ENCODE results near the gene C5. TPM values are rescaled to one million over a fixed set of nuclear protein-coding genes. Genes with fewer than 3 reads are reported as not detected.
A peak's percentile ranks its signal among the peaks of the same experiment; 100 is the strongest.

The C5 gene
- total RNA-seq, 4 donors from 2014 or later, result 1.2 to 8.6 (median 2.1) TPM

DNA sequence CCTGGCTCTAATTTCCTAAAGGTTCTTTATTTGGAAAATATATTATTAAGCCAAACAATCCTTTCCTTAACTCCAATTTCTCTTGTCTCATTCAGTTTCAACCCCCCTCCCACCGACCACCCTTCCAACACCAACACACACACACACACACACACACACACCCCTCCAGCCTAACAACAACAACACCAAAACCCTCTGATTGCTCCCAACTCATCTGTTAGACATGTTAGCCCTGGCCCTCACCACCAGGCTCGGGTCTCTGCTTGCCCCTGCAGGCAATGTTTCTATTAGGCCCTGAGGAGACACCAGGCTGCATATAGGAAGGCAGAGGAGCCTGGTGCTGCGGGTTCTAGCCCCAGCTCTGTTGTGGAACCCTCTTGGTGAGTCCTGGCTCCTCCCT is 105.1 kb downstream of the C5 start:
- Histone ChIP-seq H3K4me1 (peaks cover 0 to 6% (median 0%) of the 10 kb centered on the region in 4 donors), H3K4me3 (no peak overlapping the region), H3K27ac (no peak overlapping the region), H3K9me3 (no peaks in the 10 kb centered on the region), H3K36me3 (no peaks in the 10 kb centered on the region), H3K27me3 (no peaks in the 10 kb centered on the region)
- DNase-seq, result no peak
- no peak for TF ChIP-seq POLR2A (IDR thresholded peaks at IDR 0.05)
- TF ChIP-seq, protein P1, sequence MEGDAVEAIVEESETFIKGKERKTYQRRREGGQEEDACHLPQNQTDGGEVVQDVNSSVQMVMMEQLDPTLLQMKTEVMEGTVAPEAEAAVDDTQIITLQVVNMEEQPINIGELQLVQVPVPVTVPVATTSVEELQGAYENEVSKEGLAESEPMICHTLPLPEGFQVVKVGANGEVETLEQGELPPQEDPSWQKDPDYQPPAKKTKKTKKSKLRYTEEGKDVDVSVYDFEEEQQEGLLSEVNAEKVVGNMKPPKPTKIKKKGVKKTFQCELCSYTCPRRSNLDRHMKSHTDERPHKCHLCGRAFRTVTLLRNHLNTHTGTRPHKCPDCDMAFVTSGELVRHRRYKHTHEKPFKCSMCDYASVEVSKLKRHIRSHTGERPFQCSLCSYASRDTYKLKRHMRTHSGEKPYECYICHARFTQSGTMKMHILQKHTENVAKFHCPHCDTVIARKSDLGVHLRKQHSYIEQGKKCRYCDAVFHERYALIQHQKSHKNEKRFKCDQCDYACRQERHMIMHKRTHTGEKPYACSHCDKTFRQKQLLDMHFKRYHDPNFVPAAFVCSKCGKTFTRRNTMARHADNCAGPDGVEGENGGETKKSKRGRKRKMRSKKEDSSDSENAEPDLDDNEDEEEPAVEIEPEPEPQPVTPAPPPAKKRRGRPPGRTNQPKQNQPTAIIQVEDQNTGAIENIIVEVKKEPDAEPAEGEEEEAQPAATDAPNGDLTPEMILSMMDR (IDR thresholded peaks at IDR 0.05), result no peak

DNA sequence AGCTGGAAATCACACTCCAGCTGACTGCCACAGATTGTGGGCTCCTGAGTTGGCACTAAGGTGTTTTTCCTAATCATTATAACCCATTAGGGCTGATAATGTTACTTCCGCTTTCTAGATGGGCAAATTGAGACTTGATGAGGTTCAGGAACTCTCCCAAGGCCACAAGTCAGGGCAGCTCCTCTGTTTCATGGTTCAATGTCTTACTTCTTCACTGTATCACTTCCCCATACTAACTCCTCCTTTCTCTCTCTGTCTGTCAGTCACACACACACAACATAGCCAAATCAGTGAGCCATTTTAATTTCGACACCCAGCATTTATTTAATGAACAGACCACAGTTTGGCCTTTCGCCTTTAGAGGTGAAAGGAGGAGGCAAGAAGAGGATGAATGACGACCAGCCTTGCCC is 105.6 kb downstream of the C5 start:
- peaks cover 0 to 6% (median 0%) of the 10 kb centered on the region in 4 donors for H3K4me1 ChIP-seq
- no peak overlapping the region for H3K27ac ChIP-seq
- H3K27me3 ChIP-seq, result no peaks in the 10 kb centered on the region
- DNase-seq, result no peak
- H3K4me3 ChIP-seq, result no peak overlapping the region
- no peak for TF ChIP-seq POLR2A (IDR thresholded peaks at IDR 0.05)
- TF ChIP-seq, protein P1 (IDR thresholded peaks at IDR 0.05), result no peak
- H3K9me3 ChIP-seq, result no peaks in the 10 kb centered on the region
- H3K36me3 ChIP-seq, result no peaks in the 10 kb centered on the region

DNA sequence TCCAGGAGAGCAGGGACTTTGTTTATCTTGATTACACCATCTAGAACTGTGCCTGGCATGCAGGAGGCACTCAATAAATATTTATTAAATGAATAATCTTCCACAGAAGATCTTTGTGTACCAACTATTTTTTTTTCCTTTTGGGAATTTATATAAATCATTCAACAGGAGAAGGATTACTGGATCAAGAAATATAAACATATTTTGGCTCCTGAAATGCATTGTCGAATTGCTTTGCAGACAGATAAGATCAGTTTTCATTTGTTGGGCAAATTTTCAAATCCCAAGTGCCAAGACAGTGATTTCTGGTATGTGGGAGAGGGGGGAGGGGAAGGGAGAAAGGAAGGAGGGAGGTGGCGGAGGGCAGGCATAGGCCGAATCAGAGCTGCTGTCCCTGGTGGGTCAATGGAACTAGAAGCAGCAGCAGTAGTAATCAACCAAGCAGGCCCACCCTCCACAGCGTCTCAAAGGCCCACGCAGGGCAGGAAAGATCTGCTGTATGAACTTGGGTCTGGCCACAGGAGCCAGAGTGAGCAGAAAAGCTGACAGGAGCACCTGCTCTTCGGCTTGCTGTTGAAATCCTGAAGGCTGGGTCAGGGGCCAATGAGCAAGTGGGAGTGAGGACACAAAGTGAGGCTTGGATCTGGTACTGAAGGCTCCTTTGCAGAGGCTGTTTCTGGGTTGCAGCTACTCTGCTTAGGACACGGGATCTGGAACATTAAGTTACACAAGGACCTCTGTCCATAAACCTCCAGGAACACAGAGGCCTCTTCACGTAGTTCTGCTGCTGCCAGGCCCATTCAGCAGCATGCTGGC is 107.7 kb downstream of the C5 start:
- no peak for DNase-seq

DNA sequence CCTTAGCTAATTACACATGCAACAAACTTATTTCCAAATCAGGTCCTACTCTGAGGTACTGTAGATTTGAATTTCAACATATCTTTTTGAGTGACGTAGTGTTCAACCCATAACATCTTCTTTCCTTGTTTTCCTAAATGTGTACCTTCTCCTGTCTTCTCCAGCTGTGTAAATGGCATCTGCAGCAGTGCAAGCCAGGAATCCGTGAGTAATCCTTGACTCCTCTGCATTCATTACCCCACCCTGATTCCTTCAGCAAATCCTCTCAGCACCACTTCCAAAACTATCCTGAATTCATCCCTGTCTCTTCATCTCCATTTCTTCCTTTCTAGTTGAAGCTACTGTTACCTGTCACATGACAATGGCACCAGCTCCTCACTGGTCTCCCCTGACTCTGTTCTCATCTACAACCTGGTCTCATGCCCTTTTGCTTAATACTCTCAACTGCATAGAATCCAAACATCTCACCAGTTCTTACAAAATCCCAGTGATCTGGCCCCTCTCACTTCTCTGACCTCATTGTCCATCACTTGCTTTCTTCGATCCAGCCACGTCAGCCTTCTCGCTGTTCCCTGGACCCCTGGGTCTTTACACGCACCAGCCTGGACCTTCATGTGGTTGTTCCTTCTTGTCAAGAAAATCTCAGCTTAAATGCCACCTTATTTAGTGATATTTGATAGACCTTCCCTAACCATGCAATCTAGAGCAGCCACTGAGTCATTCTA is 108.9 kb downstream of the C5 start:
- Histone ChIP-seq H3K4me3 (no peak overlapping the region), H3K9me3 (no peaks in the 10 kb centered on the region), H3K36me3 (no peaks in the 10 kb centered on the region), H3K27me3 (no peaks in the 10 kb centered on the region), H3K4me1 (peaks cover 0 to 13% (median 6%) of the 10 kb centered on the region in 4 donors), H3K27ac (no peak overlapping the region)
- DNase-seq, result no peak
- no peak for TF ChIP-seq POLR2A (IDR thresholded peaks at IDR 0.05)
- TF ChIP-seq, protein P1 (IDR thresholded peaks at IDR 0.05), result no peak

More for the DNA sequence above, 107.7 kb downstream of the C5 start:
- TF ChIP-seq, protein P1 (IDR thresholded peaks at IDR 0.05), result no peak
- TF ChIP-seq POLR2A (IDR thresholded peaks at IDR 0.05), result no peak
- Histone ChIP-seq H3K9me3 (no peaks in the 10 kb centered on the region), H3K27me3 (no peaks in the 10 kb centered on the region), H3K36me3 (no peaks in the 10 kb centered on the region), H3K4me1 (peaks cover 0 to 6% (median under 1%) of the 10 kb centered on the region in 4 donors), H3K4me3 (no peak overlapping the region), H3K27ac (peak overlapping the region in 3 of 4 donors; percentile 6 to 42 (median 35))

DNA sequence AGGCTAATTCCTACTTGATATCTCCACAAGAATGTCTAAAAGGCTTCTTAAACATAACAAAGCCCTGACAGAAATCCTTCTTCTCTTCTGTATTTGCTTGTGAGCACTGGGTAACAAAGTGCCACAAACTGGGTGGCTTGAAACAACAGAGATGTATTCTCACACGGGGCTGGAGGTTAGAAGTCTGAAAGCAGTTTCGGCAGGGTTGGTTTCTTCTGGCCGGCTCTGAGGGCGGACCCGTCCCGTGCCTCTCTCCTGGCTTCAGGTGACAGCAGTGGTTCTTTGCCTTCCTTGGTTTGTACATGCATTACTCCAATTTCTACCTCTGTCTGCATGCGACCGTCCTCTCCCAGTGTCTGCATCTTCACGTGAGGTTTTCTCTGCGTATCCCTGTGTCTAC is 109.5 kb downstream of the C5 start:
- peaks cover 1 to 19% (median 10%) of the 10 kb centered on the region in 4 donors for H3K4me1 ChIP-seq
- no peak for DNase-seq
- H3K9me3 ChIP-seq, result no peaks in the 10 kb centered on the region
- no peaks in the 10 kb centered on the region for H3K27me3 ChIP-seq
- H3K36me3 ChIP-seq, result no peaks in the 10 kb centered on the region
- H3K27ac ChIP-seq, result no peak overlapping the region
- TF ChIP-seq, protein P1 (IDR thresholded peaks at IDR 0.05), result no peak
- TF ChIP-seq POLR2A (IDR thresholded peaks at IDR 0.05), result no peak
- H3K4me3 ChIP-seq, result no peak overlapping the region

Data from Peyer's patch (tissue), 4 donors.